HepG2 (cell line): Measurements from ENCODE around the gene PCDHAC1. TPM values are rescaled to one million over a fixed set of nuclear protein-coding genes. Genes with fewer than 3 reads are reported as not detected.

Experiments
- ATAC-seq: fragments of 200-7000 bp; cut with Tn5 transposase; 3 replicates; pipeline ENCODE4 v1.9.1; 2020; ENCODE audit warnings: mild to moderate bottlenecking, moderate library complexity
- BruUV-seq: library from RNA; stranded (reverse); fragments of 400-500 nt; replicated peaks from 2 replicates; lab custom pipeline; 2021; lab: Mats Ljungman, UMichigan
- CTCF ChIA-PET: fragments of 300-600 bp; formaldehyde crosslinking; extraction: SDS; loops from one replicate; lab custom pipeline; 2021; ENCODE audit warnings: low total read pairs, inconsistent platforms, low intra/inter-chr PET ratio; lab: Yijun Ruan, JAX
- POLR2A ChIA-PET: fragments of 350-600 bp; sonication (Branson Sonifier 250); formaldehyde crosslinking; loops from one replicate; lab custom pipeline; 2020; ENCODE audit warnings: antibody characterized with exemption, inconsistent platforms; lab: Yijun Ruan, JAX
- DNase-seq: peaks from one replicate; pipeline ENCODE4 v3.0.0-alpha.2; 2015; ENCODE audit warnings: low spot score
- FAIRE-seq: peaks from 3 replicates; lab custom pipeline; 2011; peaks lifted over from hg19 to GRCh38; lab: Jason Lieb, UNC
- H2AFZ ChIP-seq: one replicate; pipeline ENCODE4 v1.6.1; 2011; ENCODE audit warnings: low read length, inconsistent platforms
- H3K27ac ChIP-seq: fragments of 300-600 bp; 3 replicates; pipeline ENCODE4 v1.8.0; 2011; ENCODE audit warnings: mixed run types, mild to moderate bottlenecking, mixed read lengths, low read length, inconsistent platforms; ENCODE audit not compliant: insufficient read depth; ENCODE audit errors: extremely low read length
- H3K27me3 ChIP-seq, 2 experiments: fragments of 200-600 bp in 1 of 2; 2 replicates in 1 of 2; 3 replicates in 1 of 2; pipeline versions ENCODE4 v1.6.0 to v1.8.0; 2011; ENCODE audit warnings: low read length in 2 of 2, mild to moderate bottlenecking in 2 of 2, moderate library complexity in 2 of 2, inconsistent platforms in 1 of 2; ENCODE audit not compliant: insufficient read depth in 2 of 2, control insufficient read depth in 1 of 2
- H3K36me3 ChIP-seq, 2 experiments: fragments of 200-600 bp in 1 of 2; replicated peaks in 1 of 2; 2 replicates in 1 of 2; 3 replicates in 1 of 2; pipeline versions ENCODE4 v1.5.1 to v1.8.0; 2011; ENCODE audit warnings: low read length in 2 of 2, inconsistent platforms in 1 of 2; ENCODE audit not compliant: insufficient read depth in 2 of 2, control insufficient read depth in 1 of 2
- H3K4me1 ChIP-seq: 2 replicates; pipeline ENCODE4 v1.5.1; 2012; ENCODE audit warnings: low read length, inconsistent platforms; ENCODE audit not compliant: insufficient read depth
- H3K4me2 ChIP-seq: 2 replicates; pipeline ENCODE4 v1.6.0; 2011; ENCODE audit warnings: low read depth, low read length, inconsistent platforms
- H3K4me3 ChIP-seq, 3 experiments: fragments of 200-600 bp in 1 of 3; sonication (generic), shearing (Covaris generic) in 1 of 3; replicated peaks in 1 of 3; 2 replicates each; pipeline ENCODE4 v1.5.1; 2011 to 2016; ENCODE audit warnings: low read length in 3 of 3, inconsistent platforms in 2 of 3, low read depth in 2 of 3, mild to moderate bottlenecking in 2 of 3, control low read depth in 1 of 3, mixed read lengths in 1 of 3; ENCODE audit not compliant: insufficient read depth in 1 of 3
- H3K79me2 ChIP-seq: one replicate; pipeline ENCODE4 v1.6.1; 2011; ENCODE audit warnings: low read length, inconsistent platforms; ENCODE audit not compliant: insufficient read depth
- H3K9ac ChIP-seq: 2 replicates; pipeline ENCODE4 v1.6.0; 2011; ENCODE audit warnings: mild to moderate bottlenecking, low read depth, low read length, inconsistent platforms; ENCODE audit not compliant: insufficient read depth
- H3K9me3 ChIP-seq: 2 replicates; pipeline ENCODE4 v1.5.1; 2012; ENCODE audit warnings: mild to moderate bottlenecking, low read length
- H4K20me1 ChIP-seq: 2 replicates; pipeline ENCODE4 v1.6.0; 2011; ENCODE audit warnings: inconsistent platforms, mild to moderate bottlenecking, low read length, moderate library complexity; ENCODE audit not compliant: insufficient read depth
- CTCF ChIP-seq: sonication (generic); formaldehyde crosslinking; IDR thresholded peaks from 2 replicates; pipeline ENCODE4 v1.5.0; 2020; ENCODE audit warnings: mild to moderate bottlenecking, missing genetic modification reagents, moderate library complexity
- STAG1 ChIP-seq: sonication (generic); formaldehyde crosslinking; IDR thresholded peaks from 2 replicates; pipeline ENCODE4 v1.4.0; 2020; ENCODE audit warnings: missing genetic modification reagents
- ZNF407 ChIP-seq: sonication (generic); formaldehyde crosslinking; IDR thresholded peaks from one replicate; pipeline ENCODE4 v1.5.1; 2020; ENCODE audit warnings: mild to moderate bottlenecking, missing genetic modification reagents; ENCODE audit errors: not compliant biosample characterization
- WGBS: methylation state at CpG from one replicate; pipeline ENCODE4 v1.1.6; 2017; ENCODE audit warnings: low lambda C conversion rate; 5-methylcytosine and 5-hydroxymethylcytosine counted together
- in situ Hi-C: cut with HindIII; loops from 2 replicates; pipeline ENCODE4 v1.10.0; 2017; ENCODE audit warnings: low pct_unique_long_range_greater_than_20kb; ENCODE audit not compliant: extremely low pct_ligation_motif_present
- intact Hi-C: fragments of 100-400 bp; cut with micrococcal nuclease; formaldehyde crosslinking; loops from one replicate; pipeline ENCODE4 v1.10.0; 2022; ENCODE audit not compliant: unreplicated experiment
- polyA plus RNA-seq, 8 experiments: library from polyadenylated mRNA; depleted of rRNA in 3 of 8; stranded (reverse) in 7 of 8; unstranded in 1 of 8; fragments of >200 nt; fragmentation: Illumina TruSeq in 4 of 8; extraction: Trizol in 4 of 8; gene quantifications; 2 replicates each; pipeline versions ENCODE4 v1.2.1 to v1.2.3, GENCODE V29; 2011 to 2016; ENCODE audit warnings: low read depth in 4 of 8, missing spikeins in 1 of 8, mixed read lengths in 1 of 8; ENCODE audit not compliant: insufficient read depth in 1 of 8
- total RNA-seq, 5 experiments: library from RNA; depleted of rRNA; stranded (reverse); fragments of >200 nt; fragmentation: Illumina TruSeq; extraction: Trizol; gene quantifications; 2 replicates each; pipeline ENCODE4 v1.2.3, GENCODE V29; 2016; ENCODE audit warnings: low read depth in 1 of 5

Gene PCDHAC1
- total and polyA plus RNA-seq, 2 of the 13 experiments (the other 11 are each of a cell fraction or from before 2014, with no cell fraction given) = 0.04 TPM; not detected in 1

- Histone ChIP-seq H3K9ac (no peak overlapping the region), H4K20me1 (no peaks in the 10 kb centered on the region), H3K36me3 (no peaks in the 10 kb centered on the region), H3K4me3 (no peak overlapping the region), H3K4me1 (no peaks in the 10 kb centered on the region), H3K4me2 (no peak overlapping the region), H3K9me3 (no peaks in the 10 kb centered on the region), H3K79me2 (no peaks in the 10 kb centered on the region), H2AFZ (no peak overlapping the region), H3K27me3 (no peaks in the 10 kb centered on the region), H3K27ac (no peak overlapping the region)
- WGBS = 54% methylated on average over 12 of the region's 12 CpGs
- POLR2A ChIA-PET = no interaction called here
- DNase-seq (no peak), FAIRE-seq (no peak), ATAC-seq (no peak)
- BruUV-seq = no TSS peak
- in situ Hi-C loops = no loop called here
- intact Hi-C loops = loop anchor here (1.0 kb wide), 1 partner anchor 159 kb away; no protein-coding TSS in a partner anchor
- TF ChIP-seq CTCF (CRISPR knock-in tag) (peak; percentile 28; the same call in 1 of the 2 replicates), ZNF407 (CRISPR knock-in tag) (no peak), STAG1 (peak; percentile 29)
- CTCF ChIA-PET = interaction anchor here (1.1 to 1.5 kb wide), 2 partner anchors 158 to 159 kb away, joined by 3 to 6 read pairs; no protein-coding TSS in a partner anchor
Measured at GRCh38 chr5:140882591-140882899, 43.6 kb upstream of the PCDHAC1 start.
